Heart right ventricle (tissue), 16 donors: ENCODE results near the gene PTCD1. TPM values are rescaled to one million over a fixed set of nuclear protein-coding genes. Genes with fewer than 3 reads are reported as not detected.
A peak's percentile ranks its signal among the peaks of the same experiment; 100 is the strongest.

ENCODE experiments used
- ATAC-seq, 8 donors: fragments of 200-7000 bp; cut with Tn5 transposase; one replicate each; pipeline ENCODE4 v1.9.1; 2020; ENCODE audit warnings: mild to moderate bottlenecking in 8 of 8, moderate library complexity in 8 of 8, moderate number of reproducible peaks in 1 of 8
- DNase-seq, 2 donors: peaks; one replicate each; pipeline ENCODE4 v3.0.0-alpha.2; 2020
- H3K27ac ChIP-seq, 10 donors: fragments of 200-600 bp; sonication (generic) in 2 of 10; one replicate each; pipeline versions ENCODE4 v1.5.0 to v1.8.0; 2020 to 2022; ENCODE audit warnings: mild to moderate bottlenecking in 3 of 10
- H3K27me3 ChIP-seq, 7 donors: fragments of 200-600 bp; one replicate each; pipeline ENCODE4 v1.8.0; 2021 to 2022; ENCODE audit warnings: mild to moderate bottlenecking in 2 of 7
- H3K36me3 ChIP-seq, 9 donors: fragments of 200-600 bp; sonication (generic) in 1 of 9; one replicate each; pipeline versions ENCODE4 v1.5.0 to v1.8.0; 2020 to 2022; ENCODE audit warnings: mild to moderate bottlenecking in 2 of 9
- H3K4me1 ChIP-seq, 9 donors: fragments of 200-600 bp; sonication (generic) in 1 of 9; one replicate each; pipeline versions ENCODE4 v1.5.0 to v1.8.0; 2020 to 2022; ENCODE audit warnings: mild to moderate bottlenecking in 4 of 9
- H3K4me3 ChIP-seq, 10 donors: fragments of 200-600 bp; sonication (generic) in 2 of 10; one replicate each; pipeline versions ENCODE4 v1.5.0 to v1.8.0; 2020 to 2022; ENCODE audit warnings: mild to moderate bottlenecking in 7 of 10, moderate library complexity in 2 of 10
- H3K9me3 ChIP-seq, 11 donors: fragments of 200-600 bp in 10 of 11; sonication (generic) in 2 of 11; one replicate each; pipeline versions ENCODE4 v1.5.0 to v1.8.0; 2013 to 2022; ENCODE audit warnings: mild to moderate bottlenecking in 2 of 11, control low read depth in 1 of 11, moderate library complexity in 1 of 11
- CTCF ChIP-seq, 9 donors: fragments of 200-600 bp; sonication (generic) in 2 of 9; IDR thresholded peaks; one replicate each; pipeline versions ENCODE4 v1.5.0 to v1.8.0; 2021 to 2022; ENCODE audit warnings: antibody characterized with exemption in 9 of 9, mild to moderate bottlenecking in 5 of 9, moderate library complexity in 1 of 9
- WGBS, 2 donors: extraction: QIAGEN DNeasy Blood & Tissue Kit; methylation state at CpG; one replicate each; pipeline ENCODE4 v1.1.7; 2013; ENCODE audit warnings: inconsistent platforms in 1 of 2; 5-methylcytosine and 5-hydroxymethylcytosine counted together
- intact Hi-C, 10 donors: fragments of 100-400 bp; cut with DNase I; formaldehyde crosslinking; loops; one replicate each; pipeline versions ENCODE4 v1.11.1 to v1.14.2; 2022
- polyA plus RNA-seq, 2 donors: library from polyadenylated mRNA; stranded (reverse); fragments of 200-250 nt; gene quantifications; one replicate each; pipeline ENCODE4 v1.2.3, GENCODE V29; 2013
- total RNA-seq, 10 donors: library from RNA; stranded (reverse); fragmentation: NEBNext Ultra II Directional in 3 of 10; extraction: Animal tissue kit (Norgen Biotek cat#: 25700) in 3 of 10; gene quantifications; one replicate each; pipeline versions ENCODE4 v1.2.1 to v1.2.4, GENCODE V29; 2021 to 2023
- donor health status: Arrhythmogenic right ventricular cardiomyopathy.
- donor health status: ischemic (EF 13 %, LVEDD 7.1; RV severe dilation, severe dysfunction).
- donor health status: healthy with polysubstance abuse.
- donor health status: DM: no; HTN: yes; CAD: no.
- donor health status: DM: no; HTN: no; CAD: no.
- donor health status: ischemic (EF 25% LVEDD 6.9; RV normal size, moderate dysfunction).
- donor health status: ischemic (EF 25% LVEDD 5.7; RV mildly dilated, moderate dysfunction).
- donor health status: healthy.
- donor health status: DM: yes; HTN: yes; CAD: no.
- donor health status: Ischemic cardiomyopathy.
- donor health status: ischemic (EF 35%, LVEDD 5.7; RV mildly dilated, moderate dysfunction).
- donor health status: nonischemic (EF 11% LVEDD 7.7; RV severe dilation, severe dysfunction).
- donor health status: DM: yes; HTN: yes; CAD: no.
- donor health status: PGD.
- donor health status: ischemic (EF 29% LVEDD 5.4; RV normal size, mild dysfunction).
- donor health status: nonischemic (EF 23%, LVEDD 6.1; RV moderate dilation, normal function).

Gene PTCD1
- total and polyA plus RNA-seq, 12 donors: 2.4 to 4.8 (median 3.1) TPM

- Histone ChIP-seq H3K27ac (peak overlapping the region; percentile 13 to 77 (median 73)), H3K27me3 (no peaks in the 10 kb centered on the region), H3K4me1 (peaks cover 3 to 24% (median 21%) of the 10 kb centered on the region in 9 donors), H3K9me3 (no peaks in the 10 kb centered on the region), H3K36me3 (peaks cover 0 to 99% (median 36%) of the 10 kb centered on the region in 9 donors), H3K4me3 (peak overlapping the region; percentile 20 to 85 (median 60))
- 2 to 4% methylated on average over 68 of the region's 68 CpGs for WGBS, 2 donors
- intact Hi-C loops: loop anchor here in 1 of 10 donors (1.0 kb wide), 1 partner anchor 40 kb away; no protein-coding TSS in a partner anchor
- DNase-seq (peak; percentile 80), ATAC-seq (peak; percentile 77 to 90 (median 86))
- peak in 4 of 9 donors; percentile 8 to 28 (median 16) for TF ChIP-seq CTCF (IDR thresholded peaks at IDR 0.05)
Measured at GRCh38 chr7:99392659-99393354, 45.8 kb downstream of the PTCD1 start.

DNA sequence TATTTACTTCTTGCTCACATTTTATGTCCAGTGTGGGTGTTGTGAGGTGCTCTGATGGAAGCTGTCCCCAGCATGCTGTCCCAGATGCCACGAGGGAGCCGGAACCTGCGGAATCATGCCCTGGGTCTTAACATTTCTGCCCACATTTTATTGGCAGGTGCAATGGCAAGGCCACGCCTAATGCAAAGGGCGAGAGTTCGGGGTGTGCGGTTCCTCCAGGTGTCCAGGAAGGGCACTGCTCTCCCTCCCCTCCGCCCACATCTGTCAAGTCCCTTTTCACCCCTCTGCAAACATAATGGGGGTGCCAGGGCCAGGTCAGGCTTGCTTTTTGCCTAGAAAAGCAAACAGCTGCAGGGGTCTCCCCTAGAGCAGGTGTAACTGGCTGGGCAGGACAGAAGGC lies 46.6 kb downstream of the PTCD1 start:
- Histone ChIP-seq H3K4me1 (peaks cover 3 to 24% (median 21%) of the 10 kb centered on the region in 9 donors), H3K27me3 (no peaks in the 10 kb centered on the region), H3K9me3 (no peaks in the 10 kb centered on the region), H3K27ac (peak overlapping the region in 3 of 10 donors; percentile 76 to 77 (median 77)), H3K36me3 (peaks cover 0 to 99% (median 34%) of the 10 kb centered on the region in 9 donors), H3K4me3 (peak overlapping the region in 6 of 10 donors; percentile 41 to 66 (median 63))
- WGBS, 2 donors: 89 to 95% methylated on average over 8 of the region's 8 CpGs
- ATAC-seq (no peak), DNase-seq (no peak)
- TF ChIP-seq CTCF (IDR thresholded peaks at IDR 0.05): no peak
- intact Hi-C loops: no loop called here

GRCh38 chr7:99390941-99391602 lies 47.5 kb downstream of the PTCD1 start:
- ATAC-seq (no peak), DNase-seq (no peak)
- no peak overlapping the region for H3K27ac ChIP-seq
- 91 to 93% methylated on average over 23 of the region's 23 CpGs for WGBS, 2 donors
- H3K4me3 ChIP-seq: no peak overlapping the region
- H3K36me3 ChIP-seq: peaks cover 0 to 99% (median 37%) of the 10 kb centered on the region in 9 donors
- TF ChIP-seq CTCF (IDR thresholded peaks at IDR 0.05): no peak
- intact Hi-C loops: no loop called here
- H3K27me3 ChIP-seq: no peaks in the 10 kb centered on the region
- H3K4me1 ChIP-seq: peaks cover 3 to 24% (median 21%) of the 10 kb centered on the region in 9 donors
- H3K9me3 ChIP-seq: no peaks in the 10 kb centered on the region

DNA sequence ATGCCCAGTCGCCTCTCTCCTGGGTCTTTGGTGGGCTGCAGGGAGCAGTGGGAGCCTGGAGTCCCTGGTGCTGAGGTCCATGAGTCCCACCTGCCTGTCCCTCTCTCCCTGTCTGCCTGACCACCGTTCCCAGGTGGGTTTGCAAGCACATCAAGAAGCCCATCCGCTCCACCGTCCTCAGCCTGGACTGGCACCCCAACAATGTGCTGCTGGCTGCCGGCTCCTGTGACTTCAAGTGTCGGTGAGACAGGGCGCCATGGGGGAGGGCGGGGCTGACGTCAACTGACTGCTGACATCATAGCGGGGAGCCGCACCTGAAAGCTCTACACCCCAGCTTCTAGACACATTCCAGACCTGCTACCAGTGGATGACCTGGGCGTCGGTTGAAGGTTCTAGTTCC lies 48.8 kb downstream of the PTCD1 start:
- no peak overlapping the region for H3K4me3 ChIP-seq
- ATAC-seq: no peak
- WGBS, 2 donors: 90 to 92% methylated on average over 12 to 13 of the region's 13 CpGs
- H3K36me3 ChIP-seq: peaks cover 0 to 95% (median 29%) of the 10 kb centered on the region in 9 donors
- no peak for DNase-seq
- no peaks in the 10 kb centered on the region for H3K27me3 ChIP-seq
- peaks cover 3 to 29% (median 21%) of the 10 kb centered on the region in 9 donors for H3K4me1 ChIP-seq
- no peak for TF ChIP-seq CTCF (IDR thresholded peaks at IDR 0.05)
- H3K27ac ChIP-seq: no peak overlapping the region
- H3K9me3 ChIP-seq: no peaks in the 10 kb centered on the region
- intact Hi-C loops: no loop called here
